Adrenal gland (tissue), 12 donors: ENCODE measurements around the gene TRIL. TPM values are rescaled to one million over a fixed set of nuclear protein-coding genes. Genes with fewer than 3 reads are reported as not detected.

Experiments used
- DNase-seq, 7 donors: peaks; one replicate each; pipeline ENCODE4 v3.0.0-alpha.2; 2019 to 2020
- H3K27ac ChIP-seq, 5 donors: fragments of 200-600 bp; sonication (generic) in 4 of 5; 1 replicate in 3 of 5; 2 replicates in 2 of 5; pipeline versions ENCODE4 v1.5.1 to v1.8.0; 2016 to 2020; ENCODE audit warnings: mild to moderate bottlenecking in 1 of 5
- H3K27me3 ChIP-seq: fragments of 200-600 bp; 2 replicates; pipeline ENCODE4 v1.8.0; 2021
- H3K36me3 ChIP-seq, 2 donors: fragments of 200-600 bp; replicated peaks in 1 of 2; 1 replicate in 1 of 2; 2 replicates in 1 of 2; pipeline versions ENCODE4 v1.5.1 to v1.8.0; 2018 to 2022
- H3K4me1 ChIP-seq, 2 donors: fragments of 200-600 bp; replicated peaks in 1 of 2; 1 replicate in 1 of 2; 2 replicates in 1 of 2; pipeline versions ENCODE4 v1.5.1 to v1.8.0; 2018 to 2021
- H3K4me3 ChIP-seq, 4 donors: fragments of 200-600 bp; sonication (generic) in 3 of 4; one replicate each; pipeline ENCODE4 v1.5.1; 2016 to 2018
- H3K9me3 ChIP-seq, 3 donors: fragments of 200-600 bp; sonication (generic) in 1 of 3; replicated peaks in 1 of 3; 1 replicate in 2 of 3; 2 replicates in 1 of 3; pipeline versions ENCODE4 v1.5.1 to v1.8.0; 2016 to 2021
- CTCF ChIP-seq, 6 experiments: fragments of 450-650 bp in 4 of 6; fragments of 200-600 bp in 2 of 6; sonication (generic) in 1 of 6; IDR thresholded peaks; 1 replicate in 5 of 6; 2 replicates in 1 of 6; pipeline versions ENCODE4 v1.5.1 to v1.8.0; 2016 to 2021; ENCODE audit warnings: antibody characterized with exemption in 6 of 6, mild to moderate bottlenecking in 2 of 6, moderate library complexity in 1 of 6
- POLR2A ChIP-seq, 2 donors: fragments of 450-650 bp; IDR thresholded peaks; one replicate each; pipeline ENCODE4 v1.6.1; 2017; ENCODE audit warnings: antibody characterized with exemption in 2 of 2, mild to moderate bottlenecking in 2 of 2, moderate library complexity in 1 of 2
- WGBS, 4 donors: extraction: QIAGEN DNeasy Blood & Tissue Kit in 2 of 4; methylation state at CpG; one replicate each; pipeline versions ENCODE4 v1.1.5 to v1.1.7; 2013 to 2017; 5-methylcytosine and 5-hydroxymethylcytosine counted together
- intact Hi-C, 2 donors: fragments of 100-400 bp; cut with DNase I; formaldehyde crosslinking; loops; one replicate each; pipeline versions ENCODE4 v1.14.1 to v1.15.0; 2022 to 2023
- polyA plus RNA-seq, 3 donors: library from polyadenylated mRNA; stranded (reverse); fragments of 200-250 nt in 2 of 3; fragments of 350-450 nt in 1 of 3; fragmentation: Illumina TruSeq in 1 of 3; extraction: RNeasy Lipid Tissue Mini Kit (QIAGEN cat#74804) in 1 of 3; gene quantifications; one replicate each; pipeline ENCODE4 v1.2.3, GENCODE V29; 2013 to 2014
- total RNA-seq, 9 donors: library from RNA; depleted of rRNA in 4 of 9; stranded (reverse); fragments of >200 nt in 4 of 9; fragments of 120-200 nt in 1 of 9; fragmentation: NEBNext Ultra II Directional in 1 of 9; extraction: Animal tissue kit (Norgen Biotek cat#: 25700) in 1 of 9; gene quantifications; one replicate each; pipeline versions ENCODE4 v1.1.0 to v1.2.4, GENCODE V29; 2013 to 2023
- donor health status: healthy with polysubstance abuse.
- donor health status: Bipolar disorder and iron deficiency.
- donor health status: DM: yes; HTN: yes; CAD: no.
- donor health status: DM: no; HTN: no; CAD: no.
- donor health status: DM: no; HTN: no; CAD: no.
- donor health status: DM: yes; HTN: yes; CAD: no.

TRIL gene
- total and polyA plus RNA-seq, 12 donors: 1.3 to 17.1 (median 5.1) TPM

GRCh38 chr7:28984217-28984616, 26.1 kb upstream of the TRIL start:
- Histone ChIP-seq H3K27ac (no peak overlapping the region), H3K36me3 (no peaks in the 10 kb centered on the region), H3K9me3 (no peaks in the 10 kb centered on the region), H3K4me3 (no peak overlapping the region), H3K4me1 (peaks cover 0 to 28% of the 10 kb centered on the region in 2 donors), H3K27me3 (no peaks in the 10 kb centered on the region)
- intact Hi-C loops: no loop called here
- no peak for TF ChIP-seq CTCF (IDR thresholded peaks at IDR 0.05)
- no peak for TF ChIP-seq POLR2A (IDR thresholded peaks at IDR 0.05)
- no peak for DNase-seq

- 73 to 86% (median 82%) methylated on average over 4 of the region's 4 CpGs for WGBS, 4 donors
- no peaks in the 10 kb centered on the region for H3K36me3 ChIP-seq
- peaks cover 0 to 28% of the 10 kb centered on the region in 2 donors for H3K4me1 ChIP-seq
- H3K9me3 ChIP-seq: no peaks in the 10 kb centered on the region
- DNase-seq: no peak
- no peaks in the 10 kb centered on the region for H3K27me3 ChIP-seq
- no peak overlapping the region for H3K4me3 ChIP-seq
- intact Hi-C loops: no loop called here
- H3K27ac ChIP-seq: no peak overlapping the region
- TF ChIP-seq POLR2A (IDR thresholded peaks at IDR 0.05): no peak
- no peak for TF ChIP-seq CTCF (IDR thresholded peaks at IDR 0.05)
These were observed 25.5 kb upstream of the TRIL start for GRCh38 chr7:28983396-28984190.

- Histone ChIP-seq H3K4me3 (no peak overlapping the region), H3K27ac (no peak overlapping the region), H3K4me1 (peaks cover 0 to 16% of the 10 kb centered on the region in 2 donors), H3K27me3 (no peaks in the 10 kb centered on the region), H3K36me3 (no peaks in the 10 kb centered on the region), H3K9me3 (no peaks in the 10 kb centered on the region)
- intact Hi-C loops: no loop called here
- 62 to 79% (median 76%) methylated on average over 4 of the region's 4 CpGs for WGBS, 4 donors
- DNase-seq: no peak
- no peak for TF ChIP-seq POLR2A (IDR thresholded peaks at IDR 0.05)
- no peak for TF ChIP-seq CTCF (IDR thresholded peaks at IDR 0.05)
These were observed 23.0 kb upstream of the TRIL start for GRCh38 chr7:28981161-28981465.

GRCh38 chr7:28980451-28981160, 22.5 kb upstream of the TRIL start:
- no peaks in the 10 kb centered on the region for H3K9me3 ChIP-seq
- TF ChIP-seq POLR2A (IDR thresholded peaks at IDR 0.05) (no peak), CTCF (IDR thresholded peaks at IDR 0.05) (no peak)
- no peak overlapping the region for H3K4me3 ChIP-seq
- 71 to 81% (median 76%) methylated on average over 8 of the region's 8 CpGs for WGBS, 4 donors
- peaks cover 0 to 14% of the 10 kb centered on the region in 2 donors for H3K4me1 ChIP-seq
- intact Hi-C loops: no loop called here
- H3K36me3 ChIP-seq: no peaks in the 10 kb centered on the region
- no peaks in the 10 kb centered on the region for H3K27me3 ChIP-seq
- H3K27ac ChIP-seq: no peak overlapping the region
- DNase-seq: no peak
